ENCODE measurements around the gene CASK. TPM values are rescaled to one million over a fixed set of nuclear protein-coding genes. Genes with fewer than 3 reads are reported as not detected.

The CASK gene
- total RNA-seq, 2 donors from 2014 or later, result 44.3 to 46.1 TPM

DNA sequence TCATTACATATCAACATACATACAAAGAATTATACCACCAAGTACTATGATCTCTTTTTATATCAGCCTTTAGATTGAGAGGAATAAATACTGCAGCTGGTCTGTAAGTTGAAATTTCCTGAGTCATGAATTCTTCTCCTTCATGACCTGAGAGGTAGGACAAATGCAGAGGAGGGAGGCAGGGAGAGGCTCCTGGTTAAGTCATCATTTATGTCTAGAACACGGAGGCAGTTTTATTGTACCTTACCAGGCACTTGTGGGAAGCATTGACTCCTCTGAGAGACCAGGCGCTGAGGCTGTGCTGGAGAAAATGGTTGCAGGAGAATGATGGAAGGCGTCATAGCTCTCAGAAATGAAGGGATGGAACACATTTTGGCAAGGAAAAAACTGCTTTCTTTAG lies 12.5 kb upstream of the CASK start:
- H3K27me3 ChIP-seq (replicated peaks; ENCODE audit: insufficient read depth), result no peaks in the 10 kb centered on the region
- no peak overlapping the region for H3K27ac ChIP-seq
- ATAC-seq (ENCODE audit: insufficient number of reproducible peaks, low FRiP score, low read depth) (no peak), DNase-seq (ENCODE audit: low spot score) (no peak)
- no peaks in the 10 kb centered on the region for H3K36me3 ChIP-seq
- no peaks in the 10 kb centered on the region for H3K4me1 ChIP-seq (ENCODE audit: control insufficient read depth in 1 of 2, low read depth in 2 of 2)
- no peak overlapping the region for H3K4me3 ChIP-seq
- H3K9me3 ChIP-seq, result no peaks in the 10 kb centered on the region
- TF ChIP-seq CTCF (IDR thresholded peaks at IDR 0.05), result no peak

- H3K4me3 ChIP-seq, result no peak overlapping the region
- no peaks in the 10 kb centered on the region for H3K9me3 ChIP-seq
- H3K36me3 ChIP-seq, result no peaks in the 10 kb centered on the region
- no peak for DNase-seq (ENCODE audit: low spot score)
- H3K4me1 ChIP-seq (ENCODE audit: control insufficient read depth in 1 of 2, low read depth in 2 of 2), result no peaks in the 10 kb centered on the region
- H3K27ac ChIP-seq, result no peak overlapping the region
- H3K27me3 ChIP-seq (replicated peaks; ENCODE audit: insufficient read depth), result no peaks in the 10 kb centered on the region
- no peak for ATAC-seq (ENCODE audit: insufficient number of reproducible peaks, low FRiP score, low read depth)
- TF ChIP-seq CTCF (IDR thresholded peaks at IDR 0.05), result no peak
Observed at GRCh38 chrX:41933546-41933945, 10.2 kb upstream of the CASK start.

- Histone ChIP-seq H3K9me3 (no peaks in the 10 kb centered on the region), H3K27ac (no peak overlapping the region), H3K4me1 (ENCODE audit: control insufficient read depth in 1 of 2, low read depth in 2 of 2) (no peaks in the 10 kb centered on the region), H3K36me3 (no peaks in the 10 kb centered on the region), H3K4me3 (no peak overlapping the region), H3K27me3 (replicated peaks; ENCODE audit: insufficient read depth) (no peaks in the 10 kb centered on the region)
- DNase-seq (ENCODE audit: low spot score), result no peak
- no peak for TF ChIP-seq CTCF (IDR thresholded peaks at IDR 0.05)
- ATAC-seq (ENCODE audit: insufficient number of reproducible peaks, low FRiP score, low read depth), result no peak
Observed at GRCh38 chrX:41932885-41933284, 9.5 kb upstream of the CASK start.

DNA sequence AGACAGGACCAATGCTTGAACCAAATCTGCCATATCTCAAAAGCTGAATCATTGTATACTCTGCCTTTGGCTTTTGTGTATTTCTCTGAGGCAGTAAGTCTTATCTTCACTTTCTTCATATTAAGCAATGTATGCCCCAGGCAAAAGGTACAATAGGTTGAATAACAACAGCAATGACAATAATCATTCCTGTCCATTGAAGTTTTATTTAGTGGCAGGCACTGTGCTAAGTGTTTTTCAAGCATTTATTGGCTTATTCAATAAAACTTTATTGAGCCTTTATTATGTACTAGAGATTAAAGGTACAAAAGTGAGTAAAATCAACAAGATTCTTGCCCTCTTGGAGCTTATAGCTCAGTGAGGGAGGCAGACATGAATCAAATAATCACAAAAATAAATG lies 8.2 kb upstream of the CASK start:
- H3K4me3 ChIP-seq, result no peak overlapping the region
- H3K36me3 ChIP-seq, result no peaks in the 10 kb centered on the region
- ATAC-seq (ENCODE audit: insufficient number of reproducible peaks, low FRiP score, low read depth), result no peak
- H3K27ac ChIP-seq, result no peak overlapping the region
- no peaks in the 10 kb centered on the region for H3K27me3 ChIP-seq (replicated peaks; ENCODE audit: insufficient read depth)
- no peak for TF ChIP-seq CTCF (IDR thresholded peaks at IDR 0.05)
- no peaks in the 10 kb centered on the region for H3K4me1 ChIP-seq (ENCODE audit: control insufficient read depth in 1 of 2, low read depth in 2 of 2)
- no peaks in the 10 kb centered on the region for H3K9me3 ChIP-seq
- no peak for DNase-seq (ENCODE audit: low spot score)

DNA sequence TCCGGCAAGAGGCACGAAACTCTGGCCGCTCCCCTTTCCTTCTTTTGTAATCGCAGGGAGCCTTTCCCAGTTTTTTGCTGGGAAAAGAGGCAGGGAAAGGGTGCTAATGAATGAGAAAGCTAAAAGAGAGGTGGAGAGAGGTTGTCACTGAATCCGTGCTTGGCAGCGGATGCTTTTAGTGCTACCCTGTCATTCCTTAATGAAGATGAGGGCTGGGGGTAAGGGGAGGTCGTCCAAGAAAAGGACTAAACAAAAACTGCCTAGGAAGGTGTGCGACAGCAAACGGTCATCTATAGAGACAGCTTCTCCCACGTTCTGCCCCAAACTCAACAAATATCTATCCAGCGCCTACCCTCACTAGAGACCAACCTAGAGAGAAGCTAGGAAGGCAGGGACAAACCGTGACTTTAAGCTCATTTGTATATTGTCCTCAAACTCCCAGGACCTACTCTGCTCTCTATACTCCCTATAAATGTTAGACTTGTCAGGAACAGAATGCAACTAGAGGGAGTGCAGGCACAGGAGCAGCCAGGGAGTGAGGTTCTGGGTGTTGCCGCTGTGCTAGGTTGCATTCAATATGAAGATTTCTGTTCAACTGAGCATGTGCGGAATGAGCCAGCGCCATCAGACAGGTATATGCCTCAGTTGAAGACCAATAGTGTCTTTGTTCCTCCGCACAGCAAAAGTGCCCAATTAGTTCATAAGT lies 777 bp upstream of the CASK start:
- Histone ChIP-seq H3K27me3 (replicated peaks; ENCODE audit: insufficient read depth) (no peaks in the 10 kb centered on the region), H3K4me1 (ENCODE audit: control insufficient read depth in 1 of 2, low read depth in 2 of 2) (no peaks in the 10 kb centered on the region), H3K27ac (peak overlapping the region; percentile 66 to 82), H3K4me3 (peak overlapping the region; percentile 83), H3K36me3 (no peaks in the 10 kb centered on the region), H3K9me3 (no peaks in the 10 kb centered on the region)
- ATAC-seq (ENCODE audit: insufficient number of reproducible peaks, low FRiP score, low read depth) (peak; percentile 38), DNase-seq (ENCODE audit: low spot score) (no peak)
- TF ChIP-seq CTCF (IDR thresholded peaks at IDR 0.05), result no peak

Measured in thoracic aorta (tissue), 2 donors.